Glutamatergic neuron (in vitro differentiated cells): ENCODE data around the gene FOXR1. TPM values are rescaled to one million over a fixed set of nuclear protein-coding genes. Genes with fewer than 3 reads are reported as not detected.
"Not testable (repeated sequence)": the region's sequence is repeated elsewhere in the genome, so short reads cannot be mapped to it uniquely, and the experiment has no call there.

Experiments used
- DNase-seq: peaks from one replicate; pipeline ENCODE4 v3.0.0; 2022
- H3K27ac Mint-ChIP-seq: one replicate; pipeline ENCODE4 v1.8.0; 2020; ENCODE audit warnings: mild to moderate bottlenecking, mixed read lengths, inconsistent platforms; ENCODE audit not compliant: unreplicated experiment
- H3K27me3 Mint-ChIP-seq: one replicate; pipeline ENCODE4 v1.8.0; 2020; ENCODE audit warnings: mild to moderate bottlenecking, moderate library complexity, mixed read lengths, inconsistent platforms; ENCODE audit not compliant: unreplicated experiment
- H3K36me3 Mint-ChIP-seq: one replicate; pipeline ENCODE4 v1.8.0; 2020; ENCODE audit warnings: mild to moderate bottlenecking, mixed read lengths, inconsistent platforms; ENCODE audit not compliant: unreplicated experiment
- H3K4me1 Mint-ChIP-seq: one replicate; pipeline ENCODE4 v1.8.0; 2020; ENCODE audit warnings: mild to moderate bottlenecking, low read depth, mixed read lengths, inconsistent platforms; ENCODE audit not compliant: unreplicated experiment
- H3K4me3 Mint-ChIP-seq: one replicate; pipeline ENCODE4 v1.8.0; 2020; ENCODE audit warnings: mild to moderate bottlenecking, mixed read lengths, inconsistent platforms; ENCODE audit not compliant: unreplicated experiment
- H3K9me3 Mint-ChIP-seq: one replicate; pipeline ENCODE4 v1.8.0; 2020; ENCODE audit warnings: mild to moderate bottlenecking, moderate library complexity, mixed read lengths, inconsistent platforms; ENCODE audit not compliant: unreplicated experiment
- total RNA-seq: library from RNA; stranded (reverse); fragmentation: NEBNext Ultra II Directional; extraction: Animal tissue kit (Norgen Biotek cat#: 25700); gene quantifications from one replicate; pipeline ENCODE4 v1.2.1, GENCODE V29; 2021; ENCODE audit not compliant: unreplicated experiment
- TF ChIP-seq, protein P1 (sequence below): fragments of 200-600 bp; sonication (generic); IDR thresholded peaks from one replicate; pipeline ENCODE4 v1.5.0; 2021; ENCODE audit not compliant: partially characterized antibody, unreplicated experiment

The FOXR1 gene
- total RNA-seq, 1 donor from 2014 or later = not detected

DNA sequence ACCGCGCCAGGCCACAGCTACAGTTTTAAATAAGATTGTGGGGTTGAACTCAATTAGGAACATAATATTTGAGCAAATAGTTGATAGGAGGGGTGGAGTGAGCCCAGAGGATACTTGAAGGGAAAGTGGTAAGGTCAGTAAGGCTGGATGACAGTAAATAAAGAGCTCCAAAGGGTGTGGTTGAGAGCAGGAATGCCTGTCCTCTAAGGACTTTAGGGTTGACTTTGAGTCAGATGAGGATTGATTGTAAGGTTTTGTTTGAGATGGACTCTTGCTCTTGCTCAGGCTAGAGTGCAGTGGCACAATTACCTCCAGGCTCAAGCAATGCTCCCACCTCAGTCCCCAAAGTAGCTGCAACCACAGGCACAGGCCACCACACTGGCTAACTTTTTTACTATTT is 2.4 kb downstream of the FOXR1 start:
- H3K9me3 Mint-ChIP-seq = no peaks in the 10 kb centered on the region
- DNase-seq = no peak
- TF ChIP-seq, protein P1, sequence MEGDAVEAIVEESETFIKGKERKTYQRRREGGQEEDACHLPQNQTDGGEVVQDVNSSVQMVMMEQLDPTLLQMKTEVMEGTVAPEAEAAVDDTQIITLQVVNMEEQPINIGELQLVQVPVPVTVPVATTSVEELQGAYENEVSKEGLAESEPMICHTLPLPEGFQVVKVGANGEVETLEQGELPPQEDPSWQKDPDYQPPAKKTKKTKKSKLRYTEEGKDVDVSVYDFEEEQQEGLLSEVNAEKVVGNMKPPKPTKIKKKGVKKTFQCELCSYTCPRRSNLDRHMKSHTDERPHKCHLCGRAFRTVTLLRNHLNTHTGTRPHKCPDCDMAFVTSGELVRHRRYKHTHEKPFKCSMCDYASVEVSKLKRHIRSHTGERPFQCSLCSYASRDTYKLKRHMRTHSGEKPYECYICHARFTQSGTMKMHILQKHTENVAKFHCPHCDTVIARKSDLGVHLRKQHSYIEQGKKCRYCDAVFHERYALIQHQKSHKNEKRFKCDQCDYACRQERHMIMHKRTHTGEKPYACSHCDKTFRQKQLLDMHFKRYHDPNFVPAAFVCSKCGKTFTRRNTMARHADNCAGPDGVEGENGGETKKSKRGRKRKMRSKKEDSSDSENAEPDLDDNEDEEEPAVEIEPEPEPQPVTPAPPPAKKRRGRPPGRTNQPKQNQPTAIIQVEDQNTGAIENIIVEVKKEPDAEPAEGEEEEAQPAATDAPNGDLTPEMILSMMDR = no peak
- H3K4me1 Mint-ChIP-seq = no peaks in the 10 kb centered on the region
- H3K27me3 Mint-ChIP-seq = peaks cover 2% of the 10 kb centered on the region
- H3K4me3 Mint-ChIP-seq = no peak overlapping the region
- no peaks in the 10 kb centered on the region for H3K36me3 Mint-ChIP-seq
- H3K27ac Mint-ChIP-seq = no peak overlapping the region

DNA sequence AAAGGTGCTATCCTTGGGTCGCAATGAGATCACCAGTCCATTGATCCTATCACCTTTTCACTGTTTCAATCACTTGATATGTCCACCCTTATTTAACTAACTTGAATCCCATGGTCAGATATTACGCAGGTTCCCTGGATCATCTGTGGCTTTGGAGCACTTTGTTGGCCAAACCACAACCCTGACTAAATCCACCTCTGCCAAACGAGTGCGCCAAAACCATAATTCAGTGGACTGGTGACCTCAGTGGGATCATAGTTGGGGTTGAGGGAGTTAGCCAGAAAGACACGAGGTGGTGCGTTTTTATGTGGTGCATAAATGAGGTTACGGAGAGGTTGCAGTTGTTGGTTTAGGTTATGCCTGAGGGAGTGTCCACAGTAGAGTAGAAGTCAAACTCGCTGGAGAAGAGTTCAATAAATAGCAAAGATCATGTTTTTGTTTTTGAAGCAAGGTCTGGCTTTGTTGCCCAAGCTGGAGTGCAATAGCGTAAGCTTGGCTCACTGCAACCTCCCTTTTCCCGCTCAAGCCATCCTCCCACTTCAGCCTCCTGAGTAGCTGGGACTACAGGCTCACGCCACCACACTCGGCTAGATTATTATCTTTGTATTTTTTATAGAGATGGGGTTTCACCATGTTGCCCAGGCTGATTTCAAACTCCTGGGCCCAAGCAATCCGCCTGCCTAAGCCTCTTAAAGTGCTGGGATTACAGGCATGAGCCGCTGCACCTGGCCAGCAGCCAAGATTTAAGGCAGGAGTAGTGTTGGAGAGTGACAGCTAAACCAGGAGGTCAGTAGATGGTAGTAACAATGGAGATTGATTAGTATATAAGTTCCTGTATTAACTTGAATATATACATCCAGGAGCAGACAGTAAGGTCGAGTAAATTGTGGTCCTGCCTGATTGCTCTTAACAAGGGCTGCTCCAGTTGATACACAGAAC is 4.5 kb downstream of the FOXR1 start:
- Mint-ChIP-seq H3K36me3 (no peaks in the 10 kb centered on the region), H3K27me3 (peaks cover 2% of the 10 kb centered on the region), H3K4me1 (no peaks in the 10 kb centered on the region), H3K4me3 (no peak overlapping the region), H3K27ac (no peak overlapping the region), H3K9me3 (no peaks in the 10 kb centered on the region)
- no peak for DNase-seq
- TF ChIP-seq, protein P1 = no peak

- H3K4me1 Mint-ChIP-seq = peaks cover under 1% of the 10 kb centered on the region
- H3K4me3 Mint-ChIP-seq = no peak overlapping the region
- H3K27ac Mint-ChIP-seq = no peak overlapping the region
- peaks cover 2% of the 10 kb centered on the region for H3K27me3 Mint-ChIP-seq
- H3K36me3 Mint-ChIP-seq = no peaks in the 10 kb centered on the region
- no peaks in the 10 kb centered on the region for H3K9me3 Mint-ChIP-seq
- no peak for DNase-seq
- TF ChIP-seq, protein P1 = no peak
Measured at GRCh38 chr11:118979434-118979833, 7.9 kb downstream of the FOXR1 start.

DNA sequence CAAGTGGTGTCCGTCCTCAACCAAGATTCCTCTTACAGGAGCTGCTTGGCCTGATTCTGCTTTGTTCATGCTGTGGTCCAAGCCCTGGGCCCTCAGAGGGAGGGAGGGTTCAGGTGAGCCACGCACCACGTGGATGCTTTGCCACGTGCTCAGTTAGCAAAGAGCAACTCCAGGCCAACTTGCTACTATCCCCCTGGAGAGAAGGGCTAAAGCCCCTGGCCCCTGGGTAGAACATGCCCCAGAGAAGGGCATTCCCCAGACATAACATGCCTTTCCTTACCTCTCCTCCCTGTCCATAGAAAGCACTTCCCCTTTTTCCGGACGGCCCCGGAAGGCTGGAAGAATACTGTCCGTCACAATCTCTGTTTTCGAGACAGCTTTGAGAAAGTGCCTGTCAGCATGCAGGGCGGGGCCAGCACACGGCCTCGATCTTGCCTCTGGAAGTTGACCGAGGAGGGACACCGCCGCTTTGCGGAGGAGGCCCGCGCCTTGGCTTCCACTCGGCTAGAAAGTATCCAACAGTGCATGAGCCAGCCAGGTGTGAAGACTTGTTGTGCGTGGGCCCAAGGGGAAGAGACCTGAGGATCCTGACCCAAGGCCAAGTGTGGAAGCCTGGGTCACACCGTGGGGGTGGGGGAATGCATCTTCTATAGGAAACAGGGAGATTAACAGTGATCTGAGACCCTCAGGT is 8.8 kb downstream of the FOXR1 start:
- Mint-ChIP-seq H3K27me3 (peaks cover 4% of the 10 kb centered on the region), H3K4me3 (no peak overlapping the region), H3K9me3 (no peaks in the 10 kb centered on the region), H3K4me1 (peaks cover 6% of the 10 kb centered on the region), H3K27ac (no peak overlapping the region), H3K36me3 (no peaks in the 10 kb centered on the region)
- DNase-seq = no peak
- TF ChIP-seq, protein P1 = no peak

DNA sequence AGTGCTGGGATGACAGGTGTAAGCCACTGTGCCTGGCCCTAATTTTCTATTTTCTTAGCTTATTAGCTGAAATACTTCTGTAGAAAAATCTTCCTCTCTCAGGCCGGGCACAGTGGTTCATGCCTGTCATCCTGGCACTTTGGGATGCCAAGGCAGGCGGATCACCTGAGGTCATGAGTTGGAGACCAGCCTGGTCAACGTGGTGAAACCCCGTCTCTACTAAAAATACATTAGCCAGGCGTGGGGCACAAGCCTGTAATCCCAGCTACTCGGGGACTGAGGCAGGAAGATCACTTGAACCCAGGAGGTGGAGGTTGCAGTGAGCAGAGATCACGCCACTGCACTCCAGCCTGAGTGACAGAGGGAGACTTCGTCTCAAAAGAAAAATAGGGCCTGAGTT is 12.8 kb downstream of the FOXR1 start:
- not testable (repeated sequence) for H3K4me3 Mint-ChIP-seq, H3K9me3 Mint-ChIP-seq, H3K27me3 Mint-ChIP-seq, DNase-seq, H3K4me1 Mint-ChIP-seq, H3K36me3 Mint-ChIP-seq, H3K27ac Mint-ChIP-seq
